ENCODE measurements around the gene TMEM165.
A peak's percentile ranks its signal among the peaks of the same experiment; 100 is the strongest.
"Not testable (repeated sequence)": the region's sequence is repeated elsewhere in the genome, so short reads cannot be mapped to it uniquely, and the experiment has no call there.

The TMEM165 gene, protein sequence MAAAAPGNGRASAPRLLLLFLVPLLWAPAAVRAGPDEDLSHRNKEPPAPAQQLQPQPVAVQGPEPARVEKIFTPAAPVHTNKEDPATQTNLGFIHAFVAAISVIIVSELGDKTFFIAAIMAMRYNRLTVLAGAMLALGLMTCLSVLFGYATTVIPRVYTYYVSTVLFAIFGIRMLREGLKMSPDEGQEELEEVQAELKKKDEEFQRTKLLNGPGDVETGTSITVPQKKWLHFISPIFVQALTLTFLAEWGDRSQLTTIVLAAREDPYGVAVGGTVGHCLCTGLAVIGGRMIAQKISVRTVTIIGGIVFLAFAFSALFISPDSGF

DNA sequence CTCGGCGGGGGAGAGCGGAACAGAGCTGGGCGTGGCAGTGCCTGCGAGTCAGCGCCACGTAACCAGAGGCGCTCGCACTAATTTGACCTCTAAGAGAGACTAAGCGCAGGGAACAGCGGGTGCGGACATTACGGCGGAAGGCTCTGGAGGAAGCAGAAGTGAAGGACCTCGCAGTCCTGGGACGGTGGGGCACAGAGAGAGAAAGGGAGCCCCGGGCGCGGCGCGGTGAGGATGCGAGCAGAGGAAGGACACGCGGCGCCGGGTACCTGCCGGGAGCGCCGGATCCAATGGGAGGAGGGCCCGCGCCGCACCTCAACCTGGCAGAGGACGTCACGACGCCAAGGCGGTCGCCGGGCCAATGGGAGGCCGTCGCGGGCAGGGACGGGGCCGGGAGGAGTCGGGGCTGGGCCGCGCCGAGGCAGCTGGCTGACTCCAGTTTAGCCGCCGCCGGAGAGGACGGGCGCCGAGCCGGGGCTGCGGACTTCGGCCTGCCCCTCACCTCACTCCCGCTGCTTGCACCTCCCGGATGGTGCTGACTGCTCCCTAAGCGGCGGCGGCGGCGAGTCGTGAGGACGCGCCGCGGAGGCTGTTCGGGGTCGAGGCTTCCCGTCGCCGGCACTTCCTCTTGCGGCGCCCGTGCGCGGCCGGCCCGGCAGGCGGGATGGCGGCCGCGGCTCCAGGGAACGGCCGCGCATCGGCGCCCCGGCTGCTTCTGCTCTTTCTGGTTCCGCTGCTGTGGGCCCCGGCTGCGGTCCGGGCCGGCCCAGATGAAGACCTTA is at the start of gene TMEM165:
TSS of gene TMEM165 (plus strand) at position 429 of the 779 bp plus-strand sequence. CDS start at position 662, 233 bp downstream.
- Histone ChIP-seq H3K27me3 (ENCODE audit: control insufficient read depth, insufficient read depth, low read length) (no peaks in the 10 kb centered on the region), H3K9ac (ENCODE audit: low read length) (peak within 1 kb of the TSS; percentile 95), H3K4me3 (ENCODE audit: low read length) (peak within 1 kb of the TSS; percentile 70), H3K36me3 (ENCODE audit: control insufficient read depth, insufficient read depth, low read length) (no peaks in the 10 kb centered on the region), H3K4me1 (ENCODE audit: control insufficient read depth, insufficient read depth, low read length) (peaks cover 53% of the 10 kb centered on the region), H3K9me3 (ENCODE audit: control insufficient read depth, low read length) (no peaks in the 10 kb centered on the region)

DNA sequence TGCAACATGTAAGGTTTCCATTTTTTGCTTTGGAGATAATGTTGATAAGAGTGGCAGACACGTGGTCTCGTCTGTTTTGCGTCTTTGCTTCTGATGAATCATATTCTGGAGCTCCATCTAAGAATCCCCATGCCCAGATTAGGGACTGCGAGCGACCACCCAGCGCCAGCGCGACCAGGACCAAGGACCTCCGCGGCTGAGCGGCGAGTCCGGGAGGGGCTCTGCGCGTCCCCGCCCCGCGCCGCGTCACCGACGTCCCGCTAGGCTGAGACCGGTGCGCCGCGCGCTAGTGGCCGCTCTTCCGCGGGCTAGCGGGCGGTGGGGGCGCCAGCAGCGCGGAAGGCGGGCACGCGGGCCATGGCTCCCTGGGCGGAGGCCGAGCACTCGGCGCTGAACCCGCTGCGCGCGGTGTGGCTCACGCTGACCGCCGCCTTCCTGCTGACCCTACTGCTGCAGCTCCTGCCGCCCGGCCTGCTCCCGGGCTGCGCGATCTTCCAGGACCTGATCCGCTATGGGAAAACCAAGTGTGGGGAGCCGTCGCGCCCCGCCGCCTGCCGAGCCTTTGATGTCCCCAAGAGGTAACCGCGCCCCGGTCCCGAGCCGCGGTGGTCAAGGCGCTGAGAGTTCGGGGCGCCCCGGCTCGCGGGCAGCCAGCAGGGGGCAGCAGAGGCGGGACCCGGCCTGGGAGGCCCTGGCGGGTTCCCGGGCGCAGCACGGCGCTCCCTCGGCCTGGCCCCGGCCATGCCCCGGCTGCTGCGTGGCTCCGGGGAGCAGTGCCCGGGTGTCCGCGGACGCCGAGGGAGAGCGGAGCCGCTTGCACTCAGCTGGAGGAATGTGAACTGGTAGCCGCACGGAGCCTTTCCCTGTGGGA is 49.5 kb upstream of the TMEM165 start, which contains the start of gene SRD5A3:
TSS of gene SRD5A3 (plus strand) at position 263 of the 871 bp plus-strand sequence. CDS start at position 358, 95 bp downstream.
- H3K27me3 ChIP-seq (ENCODE audit: control insufficient read depth, insufficient read depth, low read length) = no peaks in the 10 kb centered on the region
- peaks cover 26% of the 10 kb centered on the region for H3K4me1 ChIP-seq (ENCODE audit: control insufficient read depth, insufficient read depth, low read length)
- no peaks in the 10 kb centered on the region for H3K36me3 ChIP-seq (ENCODE audit: control insufficient read depth, insufficient read depth, low read length)
- peak within 1 kb of the TSS; percentile 40 for H3K4me3 ChIP-seq (ENCODE audit: low read length)
- H3K9me3 ChIP-seq (ENCODE audit: control insufficient read depth, low read length) = no peaks in the 10 kb centered on the region
- H3K9ac ChIP-seq (ENCODE audit: low read length) = peak within 1 kb of the TSS; percentile 88

DNA sequence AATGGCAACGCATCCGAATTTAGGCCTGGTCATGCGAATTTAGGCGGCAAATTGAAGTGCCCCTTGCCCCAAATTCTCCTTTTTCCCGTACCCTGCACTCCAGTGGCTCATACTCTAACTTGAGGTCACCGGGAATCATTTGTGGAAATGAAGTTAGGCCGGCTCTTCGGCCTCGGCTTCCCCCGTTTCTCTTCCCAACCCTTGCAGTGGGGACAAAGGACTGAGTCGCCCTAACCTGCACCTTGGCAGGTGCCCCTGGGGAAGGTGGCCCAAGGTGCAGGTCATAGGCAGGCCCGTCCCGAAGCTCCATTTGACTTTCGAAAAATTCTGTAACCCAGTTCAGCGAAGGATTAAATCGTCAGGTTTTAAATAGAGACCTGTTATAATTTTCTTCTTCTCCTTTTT is 48.9 kb upstream of the TMEM165 start:
- Histone ChIP-seq H3K4me3 (ENCODE audit: low read length) (peak overlapping the region; percentile 40), H3K9ac (ENCODE audit: low read length) (peak overlapping the region; percentile 88), H3K27me3 (ENCODE audit: control insufficient read depth, insufficient read depth, low read length) (no peaks in the 10 kb centered on the region), H3K4me1 (ENCODE audit: control insufficient read depth, insufficient read depth, low read length) (peaks cover 26% of the 10 kb centered on the region), H3K36me3 (ENCODE audit: control insufficient read depth, insufficient read depth, low read length) (no peaks in the 10 kb centered on the region), H3K9me3 (ENCODE audit: control insufficient read depth, low read length) (no peaks in the 10 kb centered on the region)

DNA sequence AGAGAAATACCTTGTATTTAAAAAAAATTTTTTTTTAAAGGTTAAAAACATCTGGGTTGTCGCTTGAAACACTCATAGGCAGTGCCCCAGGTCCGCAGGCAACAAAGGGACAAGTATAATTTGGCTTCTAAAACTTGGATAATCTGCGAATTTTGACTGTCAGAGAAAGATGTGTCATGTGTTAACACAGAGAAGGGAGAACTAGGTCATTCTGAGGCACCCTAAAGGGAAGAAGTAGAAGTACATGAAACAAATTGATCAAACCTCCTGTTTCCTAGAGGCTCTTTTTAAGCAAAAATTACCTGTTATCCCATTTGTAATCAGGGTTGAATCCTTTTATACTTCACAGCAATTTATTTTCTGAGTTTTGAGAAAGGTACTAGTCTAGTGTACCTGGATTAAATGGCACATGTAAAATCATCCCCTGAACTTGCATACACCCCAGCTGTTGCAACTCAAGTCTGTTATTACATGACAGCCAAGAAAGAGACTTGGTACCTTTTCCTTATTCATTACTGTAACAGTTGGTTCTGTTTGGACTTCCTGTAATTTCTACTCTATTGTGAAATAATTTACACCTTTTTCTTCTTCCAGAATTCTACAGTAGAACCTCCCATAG is 48.0 kb upstream of the TMEM165 start:
- Histone ChIP-seq H3K27me3 (ENCODE audit: control insufficient read depth, insufficient read depth, low read length) (no peaks in the 10 kb centered on the region), H3K9ac (ENCODE audit: low read length) (no peak overlapping the region), H3K4me3 (ENCODE audit: low read length) (no peak overlapping the region), H3K4me1 (ENCODE audit: control insufficient read depth, insufficient read depth, low read length) (peaks cover 26% of the 10 kb centered on the region), H3K9me3 (ENCODE audit: control insufficient read depth, low read length) (no peaks in the 10 kb centered on the region), H3K36me3 (ENCODE audit: control insufficient read depth, insufficient read depth, low read length) (no peaks in the 10 kb centered on the region)

DNA sequence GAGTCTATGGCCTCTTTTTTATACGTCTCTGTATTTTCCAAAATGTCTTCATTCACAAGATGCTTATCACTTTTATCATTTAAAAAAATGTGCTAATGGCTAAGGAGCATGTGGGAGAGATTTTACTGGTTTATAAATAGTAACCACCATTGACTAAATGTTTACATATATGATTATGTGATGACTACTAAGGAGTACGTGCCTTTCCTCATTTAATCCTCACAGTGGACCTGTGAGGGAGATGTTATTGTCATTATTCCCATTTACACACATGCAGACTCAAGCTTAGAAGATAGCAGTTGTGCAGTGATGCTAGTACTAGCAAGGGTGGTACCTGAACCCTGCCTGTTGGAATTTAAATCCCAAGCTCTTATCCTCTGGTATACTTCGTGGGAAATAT is 47.3 kb upstream of the TMEM165 start:
- no peaks in the 10 kb centered on the region for H3K9me3 ChIP-seq (ENCODE audit: control insufficient read depth, low read length)
- no peaks in the 10 kb centered on the region for H3K27me3 ChIP-seq (ENCODE audit: control insufficient read depth, insufficient read depth, low read length)
- peaks cover 26% of the 10 kb centered on the region for H3K4me1 ChIP-seq (ENCODE audit: control insufficient read depth, insufficient read depth, low read length)
- H3K4me3 ChIP-seq (ENCODE audit: low read length) = no peak overlapping the region
- no peaks in the 10 kb centered on the region for H3K36me3 ChIP-seq (ENCODE audit: control insufficient read depth, insufficient read depth, low read length)
- no peak overlapping the region for H3K9ac ChIP-seq (ENCODE audit: low read length)

DNA sequence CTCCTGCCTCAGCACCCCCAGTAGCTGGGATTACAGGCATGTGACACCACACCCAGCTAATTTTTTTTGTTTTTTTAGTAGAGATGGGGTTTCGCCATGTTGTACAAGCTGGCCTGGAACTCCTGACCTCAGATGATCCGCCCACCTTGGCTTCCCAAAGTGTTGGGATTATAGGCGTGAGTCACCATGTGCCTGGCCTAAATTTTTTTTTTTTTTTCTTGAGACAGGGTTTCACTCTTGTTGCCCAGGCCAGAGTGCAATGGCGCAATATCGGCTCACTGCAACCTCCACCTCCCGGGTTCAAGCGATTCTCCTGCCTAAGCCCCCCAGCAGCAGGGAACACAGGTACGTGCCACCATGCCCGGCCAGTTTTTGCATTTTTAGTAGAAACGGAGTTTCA is 44.9 kb upstream of the TMEM165 start:
- H3K4me3 ChIP-seq (ENCODE audit: low read length); H3K36me3 ChIP-seq (ENCODE audit: control insufficient read depth, insufficient read depth, low read length); H3K27me3 ChIP-seq (ENCODE audit: control insufficient read depth, insufficient read depth, low read length); H3K9ac ChIP-seq (ENCODE audit: low read length); H3K9me3 ChIP-seq (ENCODE audit: control insufficient read depth, low read length): not testable (repeated sequence)
- H3K4me1 ChIP-seq (ENCODE audit: control insufficient read depth, insufficient read depth, low read length) = peaks cover 16% of the 10 kb centered on the region

DNA sequence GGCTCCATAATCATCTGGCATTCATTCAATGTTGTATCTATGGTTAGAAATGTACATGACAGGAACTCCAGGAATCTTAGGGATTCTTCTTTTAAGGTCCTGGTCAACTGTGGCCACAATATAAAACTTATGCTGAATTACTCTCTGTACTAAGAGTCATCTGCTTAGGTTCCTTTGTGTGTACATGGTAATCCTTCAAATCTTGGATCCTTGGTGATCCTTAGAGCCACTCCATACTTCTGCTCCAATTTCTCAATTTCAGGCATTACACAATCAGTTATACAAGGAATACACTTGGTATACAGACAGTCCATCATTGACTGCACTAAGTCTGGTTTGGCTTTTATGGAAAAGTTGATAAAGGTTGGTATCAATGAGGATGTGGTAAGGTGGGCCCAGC is 43.9 kb upstream of the TMEM165 start:
- Histone ChIP-seq H3K27me3 (ENCODE audit: control insufficient read depth, insufficient read depth, low read length) (no peaks in the 10 kb centered on the region), H3K4me3 (ENCODE audit: low read length) (no peak overlapping the region), H3K9ac (ENCODE audit: low read length) (no peak overlapping the region), H3K36me3 (ENCODE audit: control insufficient read depth, insufficient read depth, low read length) (no peaks in the 10 kb centered on the region), H3K4me1 (ENCODE audit: control insufficient read depth, insufficient read depth, low read length) (peaks cover 14% of the 10 kb centered on the region), H3K9me3 (ENCODE audit: control insufficient read depth, low read length) (no peaks in the 10 kb centered on the region)

DNA sequence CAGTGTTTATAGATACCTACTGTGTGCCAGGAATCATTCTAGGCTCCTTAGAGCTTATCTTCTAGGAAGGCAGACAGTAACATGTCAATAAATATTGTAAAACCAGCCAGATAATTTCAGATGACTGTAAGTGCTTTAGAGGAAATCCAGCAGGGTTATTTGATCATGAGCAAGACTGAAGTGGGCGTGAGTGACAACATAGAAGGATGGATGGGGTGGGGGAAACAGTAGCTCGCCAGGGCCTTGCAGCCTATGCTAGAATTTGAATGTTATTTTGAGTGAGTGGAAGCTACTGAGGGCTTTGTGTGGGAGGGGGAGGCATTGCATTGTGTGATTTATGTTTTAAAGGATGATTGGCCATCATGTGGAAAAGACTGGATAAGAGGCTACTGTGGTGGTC is 43.0 kb upstream of the TMEM165 start:
- Histone ChIP-seq H3K4me1 (ENCODE audit: control insufficient read depth, insufficient read depth, low read length) (peaks cover 14% of the 10 kb centered on the region), H3K4me3 (ENCODE audit: low read length) (no peak overlapping the region), H3K9ac (ENCODE audit: low read length) (no peak overlapping the region), H3K36me3 (ENCODE audit: control insufficient read depth, insufficient read depth, low read length) (no peaks in the 10 kb centered on the region), H3K9me3 (ENCODE audit: control insufficient read depth, low read length) (no peaks in the 10 kb centered on the region), H3K27me3 (ENCODE audit: control insufficient read depth, insufficient read depth, low read length) (no peaks in the 10 kb centered on the region)

DNA sequence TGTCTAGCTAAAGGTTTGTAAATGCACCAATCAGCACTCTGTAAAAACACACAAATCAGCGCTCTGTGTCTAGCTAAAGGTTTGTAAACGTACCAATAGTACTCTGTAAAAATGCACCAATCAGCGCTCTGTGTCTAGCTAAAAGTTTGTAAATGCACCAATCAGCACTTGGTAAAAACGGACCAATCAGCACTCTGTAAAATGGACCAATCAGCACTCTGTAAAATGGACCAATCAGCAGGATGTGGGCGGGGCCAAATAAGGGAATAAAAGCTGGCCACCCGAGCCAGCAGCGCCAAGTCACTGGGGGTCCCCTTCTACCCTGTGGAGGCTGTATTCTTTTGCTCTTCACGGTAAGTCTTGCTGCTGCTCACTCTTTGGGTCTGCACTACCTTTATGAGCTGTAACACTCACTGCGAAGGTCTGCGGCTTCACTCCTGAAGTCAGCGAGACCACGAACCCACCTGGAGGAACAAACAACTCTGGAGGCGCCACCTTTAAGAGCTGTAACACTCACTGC is 42.5 kb upstream of the TMEM165 start:
- not testable (repeated sequence) for H3K9ac ChIP-seq (ENCODE audit: low read length); H3K36me3 ChIP-seq (ENCODE audit: control insufficient read depth, insufficient read depth, low read length); H3K27me3 ChIP-seq (ENCODE audit: control insufficient read depth, insufficient read depth, low read length); H3K4me3 ChIP-seq (ENCODE audit: low read length); H3K9me3 ChIP-seq (ENCODE audit: control insufficient read depth, low read length)
- H3K4me1 ChIP-seq (ENCODE audit: control insufficient read depth, insufficient read depth, low read length) = peaks cover 16% of the 10 kb centered on the region

DNA sequence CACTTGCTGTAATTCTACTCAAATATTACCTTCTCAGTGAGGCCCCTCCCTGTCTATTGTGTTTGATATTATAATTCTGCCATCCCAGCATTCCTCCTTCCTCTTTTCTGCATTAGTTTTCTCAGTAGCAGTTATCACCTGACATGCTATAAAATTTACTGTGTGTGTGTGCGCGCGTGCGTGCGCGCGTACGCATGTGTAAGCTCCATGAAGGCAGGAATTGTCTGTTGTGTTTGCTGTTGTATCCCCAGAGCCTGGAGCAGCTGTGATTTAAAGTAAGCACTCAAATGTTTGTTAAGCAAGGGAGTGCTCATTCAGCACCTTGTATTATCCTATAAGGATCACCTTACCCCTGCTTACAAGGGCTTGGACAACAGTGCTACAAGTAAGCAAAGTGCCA is 41.1 kb upstream of the TMEM165 start:
- no peaks in the 10 kb centered on the region for H3K36me3 ChIP-seq (ENCODE audit: control insufficient read depth, insufficient read depth, low read length)
- no peak overlapping the region for H3K4me3 ChIP-seq (ENCODE audit: low read length)
- no peaks in the 10 kb centered on the region for H3K9me3 ChIP-seq (ENCODE audit: control insufficient read depth, low read length)
- H3K27me3 ChIP-seq (ENCODE audit: control insufficient read depth, insufficient read depth, low read length) = no peaks in the 10 kb centered on the region
- H3K9ac ChIP-seq (ENCODE audit: low read length) = no peak overlapping the region
- peaks cover 23% of the 10 kb centered on the region for H3K4me1 ChIP-seq (ENCODE audit: control insufficient read depth, insufficient read depth, low read length)

DNA sequence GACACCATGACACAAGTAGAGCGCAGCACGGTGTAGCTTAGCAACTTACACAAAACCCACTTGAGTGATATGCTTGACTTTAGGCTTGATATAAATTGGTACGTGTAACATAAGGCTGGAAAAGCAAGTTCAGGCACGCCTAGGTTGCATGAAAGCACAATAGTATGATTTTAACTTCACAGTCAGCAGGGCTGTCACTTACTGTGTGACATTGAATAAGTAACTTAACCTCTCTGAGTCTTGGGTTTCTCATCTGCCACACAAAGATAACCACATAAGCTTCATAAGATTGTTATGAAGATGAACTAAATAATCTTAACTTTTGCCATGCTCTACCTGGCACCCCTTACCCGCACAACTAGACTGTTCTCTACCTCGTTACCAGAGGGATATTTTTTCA is 40.2 kb upstream of the TMEM165 start:
- Histone ChIP-seq H3K9me3 (ENCODE audit: control insufficient read depth, low read length) (no peaks in the 10 kb centered on the region), H3K27me3 (ENCODE audit: control insufficient read depth, insufficient read depth, low read length) (no peaks in the 10 kb centered on the region), H3K4me3 (ENCODE audit: low read length) (no peak overlapping the region), H3K36me3 (ENCODE audit: control insufficient read depth, insufficient read depth, low read length) (no peaks in the 10 kb centered on the region), H3K9ac (ENCODE audit: low read length) (no peak overlapping the region), H3K4me1 (ENCODE audit: control insufficient read depth, insufficient read depth, low read length) (peaks cover 23% of the 10 kb centered on the region)

All from mucosa of stomach (tissue), 1 donor.